HepG2 (cell line): Measurements from ENCODE around the gene SLC15A1. TPM values are rescaled to one million over a fixed set of nuclear protein-coding genes. Genes with fewer than 3 reads are reported as not detected.

Experiments used
- ATAC-seq: fragments of 200-7000 bp; cut with Tn5 transposase; 3 replicates; pipeline ENCODE4 v1.9.1; 2020; ENCODE audit warnings: mild to moderate bottlenecking, moderate library complexity
- BruUV-seq: library from RNA; stranded (reverse); fragments of 400-500 nt; replicated peaks from 2 replicates; lab custom pipeline; 2021; lab: Mats Ljungman, UMichigan
- CTCF ChIA-PET: fragments of 300-600 bp; formaldehyde crosslinking; extraction: SDS; loops from one replicate; lab custom pipeline; 2021; ENCODE audit warnings: low total read pairs, inconsistent platforms, low intra/inter-chr PET ratio; lab: Yijun Ruan, JAX
- POLR2A ChIA-PET: fragments of 350-600 bp; sonication (Branson Sonifier 250); formaldehyde crosslinking; loops from one replicate; lab custom pipeline; 2020; ENCODE audit warnings: antibody characterized with exemption, inconsistent platforms; lab: Yijun Ruan, JAX
- DNase-seq: peaks from one replicate; pipeline ENCODE4 v3.0.0-alpha.2; 2015; ENCODE audit warnings: low spot score
- FAIRE-seq: peaks from 3 replicates; lab custom pipeline; 2011; peaks lifted over from hg19 to GRCh38; lab: Jason Lieb, UNC
- H2AFZ ChIP-seq: one replicate; pipeline ENCODE4 v1.6.1; 2011; ENCODE audit warnings: low read length, inconsistent platforms
- H3K27ac ChIP-seq: fragments of 300-600 bp; 3 replicates; pipeline ENCODE4 v1.8.0; 2011; ENCODE audit warnings: mixed run types, mild to moderate bottlenecking, mixed read lengths, low read length, inconsistent platforms; ENCODE audit not compliant: insufficient read depth; ENCODE audit errors: extremely low read length
- H3K27me3 ChIP-seq, 2 experiments: fragments of 200-600 bp in 1 of 2; 2 replicates in 1 of 2; 3 replicates in 1 of 2; pipeline versions ENCODE4 v1.6.0 to v1.8.0; 2011; ENCODE audit warnings: low read length in 2 of 2, mild to moderate bottlenecking in 2 of 2, moderate library complexity in 2 of 2, inconsistent platforms in 1 of 2; ENCODE audit not compliant: insufficient read depth in 2 of 2, control insufficient read depth in 1 of 2
- H3K36me3 ChIP-seq, 2 experiments: fragments of 200-600 bp in 1 of 2; replicated peaks in 1 of 2; 2 replicates in 1 of 2; 3 replicates in 1 of 2; pipeline versions ENCODE4 v1.5.1 to v1.8.0; 2011; ENCODE audit warnings: low read length in 2 of 2, inconsistent platforms in 1 of 2; ENCODE audit not compliant: insufficient read depth in 2 of 2, control insufficient read depth in 1 of 2
- H3K4me1 ChIP-seq: 2 replicates; pipeline ENCODE4 v1.5.1; 2012; ENCODE audit warnings: low read length, inconsistent platforms; ENCODE audit not compliant: insufficient read depth
- H3K4me2 ChIP-seq: 2 replicates; pipeline ENCODE4 v1.6.0; 2011; ENCODE audit warnings: low read depth, low read length, inconsistent platforms
- H3K4me3 ChIP-seq, 3 experiments: fragments of 200-600 bp in 1 of 3; sonication (generic), shearing (Covaris generic) in 1 of 3; replicated peaks in 1 of 3; 2 replicates each; pipeline ENCODE4 v1.5.1; 2011 to 2016; ENCODE audit warnings: low read length in 3 of 3, inconsistent platforms in 2 of 3, low read depth in 2 of 3, mild to moderate bottlenecking in 2 of 3, control low read depth in 1 of 3, mixed read lengths in 1 of 3; ENCODE audit not compliant: insufficient read depth in 1 of 3
- H3K79me2 ChIP-seq: one replicate; pipeline ENCODE4 v1.6.1; 2011; ENCODE audit warnings: low read length, inconsistent platforms; ENCODE audit not compliant: insufficient read depth
- H3K9ac ChIP-seq: 2 replicates; pipeline ENCODE4 v1.6.0; 2011; ENCODE audit warnings: mild to moderate bottlenecking, low read depth, low read length, inconsistent platforms; ENCODE audit not compliant: insufficient read depth
- H3K9me3 ChIP-seq: 2 replicates; pipeline ENCODE4 v1.5.1; 2012; ENCODE audit warnings: mild to moderate bottlenecking, low read length
- H4K20me1 ChIP-seq: 2 replicates; pipeline ENCODE4 v1.6.0; 2011; ENCODE audit warnings: inconsistent platforms, mild to moderate bottlenecking, low read length, moderate library complexity; ENCODE audit not compliant: insufficient read depth
- CBX1 ChIP-seq: IDR thresholded peaks from one replicate; pipeline ENCODE4 v1.6.1; 2016; ENCODE audit warnings: antibody characterized with exemption, low read depth
- ETV6 ChIP-seq: sonication (generic); formaldehyde crosslinking; conservative IDR thresholded peaks from 2 replicates; pipeline ENCODE4 v1.4.0; 2020; ENCODE audit warnings: missing genetic modification reagents
- FOXA1 ChIP-seq, 2 experiments: fragments of 450-650 bp in 1 of 2; sonication (generic) in 1 of 2; formaldehyde crosslinking in 1 of 2; IDR thresholded peaks; 2 replicates each; pipeline versions ENCODE4 v1.4.0 to v1.6.1; 2016 to 2020; ENCODE audit warnings: missing genetic modification reagents in 1 of 2
- HHEX ChIP-seq: IDR thresholded peaks from 2 replicates; pipeline ENCODE4 v1.6.1; 2016; ENCODE audit warnings: control low read depth
- ISL2 ChIP-seq: sonication (generic); formaldehyde crosslinking; IDR thresholded peaks from 2 replicates; pipeline ENCODE4 v1.5.0; 2020; ENCODE audit warnings: missing genetic modification reagents
- NFE2 ChIP-seq: sonication (generic); formaldehyde crosslinking; IDR thresholded peaks from 2 replicates; pipeline ENCODE4 v1.4.0; 2020; ENCODE audit warnings: missing genetic modification reagents
- NFIB ChIP-seq: sonication (generic); formaldehyde crosslinking; IDR thresholded peaks from 2 replicates; pipeline ENCODE4 v1.9.0; 2021; ENCODE audit warnings: missing genetic modification reagents, mild to moderate bottlenecking, borderline replicate concordance
- NPAS2 ChIP-seq: sonication (generic); formaldehyde crosslinking; IDR thresholded peaks from 2 replicates; pipeline ENCODE4 v1.8.0; 2022; ENCODE audit warnings: mild to moderate bottlenecking, missing genetic modification reagents, borderline replicate concordance
- NR0B2 ChIP-seq: sonication (generic); formaldehyde crosslinking; IDR thresholded peaks from 2 replicates; pipeline ENCODE4 v1.4.0; 2020; ENCODE audit warnings: mild to moderate bottlenecking, missing genetic modification reagents
- TAF15 ChIP-seq: fragments of 200-400 bp; formaldehyde crosslinking; IDR thresholded peaks from one replicate; pipeline ENCODE4 v1.6.1; 2018; ENCODE audit warnings: mild to moderate bottlenecking, low read depth, low read length; ENCODE audit not compliant: poor library complexity, severe bottlenecking
- TEAD2 ChIP-seq: sonication (generic); formaldehyde crosslinking; IDR thresholded peaks from 2 replicates; pipeline ENCODE4 v1.9.0; 2021; ENCODE audit warnings: missing genetic modification reagents
- ZBTB25 ChIP-seq: IDR thresholded peaks from 2 replicates; pipeline ENCODE4 v1.6.1; 2018; ENCODE audit warnings: missing genetic modification reagents
- ZNF687 ChIP-seq: sonication (generic); formaldehyde crosslinking; IDR thresholded peaks from 2 replicates; pipeline ENCODE4 v1.5.1; 2020; ENCODE audit warnings: mild to moderate bottlenecking, missing genetic modification reagents, moderate library complexity
- WGBS: methylation state at CpG from one replicate; pipeline ENCODE4 v1.1.6; 2017; ENCODE audit warnings: low lambda C conversion rate; 5-methylcytosine and 5-hydroxymethylcytosine counted together
- in situ Hi-C: cut with HindIII; loops from 2 replicates; pipeline ENCODE4 v1.10.0; 2017; ENCODE audit warnings: low pct_unique_long_range_greater_than_20kb; ENCODE audit not compliant: extremely low pct_ligation_motif_present
- intact Hi-C: fragments of 100-400 bp; cut with micrococcal nuclease; formaldehyde crosslinking; loops from one replicate; pipeline ENCODE4 v1.10.0; 2022; ENCODE audit not compliant: unreplicated experiment
- polyA plus RNA-seq, 8 experiments: library from polyadenylated mRNA; depleted of rRNA in 3 of 8; stranded (reverse) in 7 of 8; unstranded in 1 of 8; fragments of >200 nt; fragmentation: Illumina TruSeq in 4 of 8; extraction: Trizol in 4 of 8; gene quantifications; 2 replicates each; pipeline versions ENCODE4 v1.2.1 to v1.2.3, GENCODE V29; 2011 to 2016; ENCODE audit warnings: low read depth in 4 of 8, missing spikeins in 1 of 8, mixed read lengths in 1 of 8; ENCODE audit not compliant: insufficient read depth in 1 of 8
- total RNA-seq, 5 experiments: library from RNA; depleted of rRNA; stranded (reverse); fragments of >200 nt; fragmentation: Illumina TruSeq; extraction: Trizol; gene quantifications; 2 replicates each; pipeline ENCODE4 v1.2.3, GENCODE V29; 2016; ENCODE audit warnings: low read depth in 1 of 5

Gene SLC15A1
- total and polyA plus RNA-seq, 2 of the 13 experiments (the other 11 are each of a cell fraction or from before 2014, with no cell fraction given) = 0.17 to 0.20 TPM

- Histone ChIP-seq H3K4me2 (no peak overlapping the region), H2AFZ (no peak overlapping the region)
- CTCF ChIA-PET = no interaction called here
- no peak for DNase-seq
- in situ Hi-C loops = no loop called here
- TF ChIP-seq ZNF687 = peak; percentile 13; the same call in 1 of the 2 replicates
- TF ChIP-seq TAF15 = no peak
- TF ChIP-seq, all 625 proteins: peak for 1
- H3K27ac ChIP-seq = no peak overlapping the region
- H3K36me3 ChIP-seq = no peaks in the 10 kb centered on the region
- no peak overlapping the region for H3K9ac ChIP-seq
- H3K79me2 ChIP-seq = no peaks in the 10 kb centered on the region
- FAIRE-seq = no peak
- intact Hi-C loops = no loop called here
- peaks cover 35% of the 10 kb centered on the region for H3K4me1 ChIP-seq
- H3K27me3 ChIP-seq = no peaks in the 10 kb centered on the region
- H3K9me3 ChIP-seq = peaks cover 15% of the 10 kb centered on the region; the same call in 1 of the 2 replicates
- WGBS = 31% methylated on average over 3 of the region's 14 CpGs
- POLR2A ChIA-PET = no interaction called here
- no peaks in the 10 kb centered on the region for H4K20me1 ChIP-seq
- H3K4me3 ChIP-seq = no peak overlapping the region
- no TSS peak for BruUV-seq
- ATAC-seq = peak; percentile 62
Measured at GRCh38 chr13:98741741-98742435, 10.6 kb downstream of the SLC15A1 start.

GRCh38 chr13:98740131-98740530 lies 12.3 kb downstream of the SLC15A1 start:
- no peak for DNase-seq
- peak; percentile 19; the same call in 1 of the 3 replicates for ATAC-seq
- H3K36me3 ChIP-seq = no peaks in the 10 kb centered on the region
- in situ Hi-C loops (no loop called here), intact Hi-C loops (no loop called here)
- H3K27me3 ChIP-seq = no peaks in the 10 kb centered on the region
- peaks cover 15% of the 10 kb centered on the region; the same call in 1 of the 2 replicates for H3K9me3 ChIP-seq
- ChIA-PET POLR2A (no interaction called here), CTCF (no interaction called here)
- no peak for FAIRE-seq
- no peak overlapping the region for H2AFZ ChIP-seq
- no peak overlapping the region for H3K4me3 ChIP-seq
- H3K4me2 ChIP-seq = no peak overlapping the region
- H3K4me1 ChIP-seq = peaks cover 30% of the 10 kb centered on the region
- no peak overlapping the region for H3K27ac ChIP-seq
- no peaks in the 10 kb centered on the region for H3K79me2 ChIP-seq
- no peaks in the 10 kb centered on the region for H4K20me1 ChIP-seq
- WGBS = 35% methylated on average over 3 of the region's 8 CpGs
- no TSS peak for BruUV-seq
- no peak overlapping the region for H3K9ac ChIP-seq
- no peak for TF ChIP-seq TEAD2 (CRISPR knock-in tag)
- no peak for TF ChIP-seq NPAS2 (CRISPR knock-in tag)
- no peak for TF ChIP-seq ISL2 (CRISPR knock-in tag)
- TF ChIP-seq NFE2 (CRISPR knock-in tag) = no peak
- no peak for TF ChIP-seq NR0B2 (CRISPR knock-in tag)
- no peak for TF ChIP-seq CBX1
- TF ChIP-seq ZBTB25 = no peak
- no peak for TF ChIP-seq ETV6 (CRISPR knock-in tag)
- no peak for TF ChIP-seq NFIB
- TF ChIP-seq HHEX (CRISPR knock-in tag) = no peak
- TF ChIP-seq FOXA1 (IDR thresholded peaks at IDR 0.05) = no peak
- no peak for TF ChIP-seq FOXA1 (CRISPR knock-in tag; IDR thresholded peaks at IDR 0.05)
